GM10248 (cell line): ENCODE results near the gene KDM2A.
A peak's percentile ranks its signal among the peaks of the same experiment; 100 is the strongest.

ENCODE experiments used
- CTCF ChIA-PET: fragments of 300-600 bp; sonication (Branson Sonifier 250); formaldehyde crosslinking; extraction: SDS; loops from one replicate; lab custom pipeline; 2021; ENCODE audit warnings: antibody characterized with exemption; lab: Yijun Ruan, JAX
- POLR2A ChIA-PET: fragments of 350-650 bp; sonication (Branson Sonifier 250); formaldehyde crosslinking; extraction: SDS; loops from one replicate; lab custom pipeline; 2020; ENCODE audit warnings: antibody characterized with exemption; lab: Yijun Ruan, JAX
- DNase-seq: peaks from one replicate; pipeline ENCODE4 v3.0.0; 2012; ENCODE audit errors: extremely low spot score
- CTCF ChIP-seq: IDR thresholded peaks from 2 replicates; pipeline ENCODE4 v1.5.1; 2012; ENCODE audit warnings: mild to moderate bottlenecking, low read depth; ENCODE audit errors: extremely low read depth, missing control alignments, control extremely low read depth

The KDM2A gene

GRCh38 chr11:67158221-67158620 is 39.2 kb downstream of the KDM2A start:
- no peak for DNase-seq
- ChIA-PET POLR2A (no interaction called here), CTCF (interaction anchor here (1.0 to 3.9 kb wide), 4 partner anchors 10 to 78 kb away, joined by 3 to 17 read pairs (median 6); no protein-coding TSS in a partner anchor)
- TF ChIP-seq CTCF: no peak

GRCh38 chr11:67160045-67160444 is 41.0 kb downstream of the KDM2A start:
- ChIA-PET CTCF (interaction anchor here (1.0 kb wide), 2 partner anchors 17 to 80 kb away, joined by 3 read pairs; no protein-coding TSS in a partner anchor), POLR2A (no interaction called here)
- DNase-seq: no peak
- no peak for TF ChIP-seq CTCF

GRCh38 chr11:67160872-67161783 is 42.1 kb downstream of the KDM2A start:
- CTCF ChIA-PET: interaction anchor here (1.0 kb wide), 1 partner anchor 79 kb away, joined by 3 read pairs; no protein-coding TSS in a partner anchor
- DNase-seq: no peak
- TF ChIP-seq CTCF: no peak
- POLR2A ChIA-PET: no interaction called here

- DNase-seq: no peak
- no peak for TF ChIP-seq CTCF
- CTCF ChIA-PET: interaction anchor here (1.1 to 1.7 kb wide), 2 partner anchors 10 to 68 kb away, joined by 4 to 5 read pairs; no protein-coding TSS in a partner anchor
- POLR2A ChIA-PET: no interaction called here
These were observed 43.9 kb downstream of the KDM2A start for GRCh38 chr11:67163006-67163405.

- DNase-seq: peak; percentile 34
- ChIA-PET CTCF (interaction anchor here (1.0 to 1.4 kb wide), 7 partner anchors 8 to 84 kb away, joined by 3 to 6 read pairs (median 3); partner anchors contain the start of gene KDM2A), POLR2A (interaction anchor here (0.7 kb wide), 1 partner anchor 71 kb away, joined by 3 read pairs; no protein-coding TSS in a partner anchor)
- no peak for TF ChIP-seq CTCF
These were observed 46.6 kb downstream of the KDM2A start for GRCh38 chr11:67165623-67166022.

GRCh38 chr11:67167091-67167490 is 48.0 kb downstream of the KDM2A start:
- POLR2A ChIA-PET: no interaction called here
- TF ChIP-seq CTCF: no peak
- CTCF ChIA-PET: interaction anchor here (1.0 to 2.1 kb wide), 14 partner anchors 10 to 258 kb away, joined by 3 to 17 read pairs (median 4); partner anchors contain the start of gene KDM2A
- no peak for DNase-seq
